ENCODE data around the gene NRM.

Gene NRM

DNA sequence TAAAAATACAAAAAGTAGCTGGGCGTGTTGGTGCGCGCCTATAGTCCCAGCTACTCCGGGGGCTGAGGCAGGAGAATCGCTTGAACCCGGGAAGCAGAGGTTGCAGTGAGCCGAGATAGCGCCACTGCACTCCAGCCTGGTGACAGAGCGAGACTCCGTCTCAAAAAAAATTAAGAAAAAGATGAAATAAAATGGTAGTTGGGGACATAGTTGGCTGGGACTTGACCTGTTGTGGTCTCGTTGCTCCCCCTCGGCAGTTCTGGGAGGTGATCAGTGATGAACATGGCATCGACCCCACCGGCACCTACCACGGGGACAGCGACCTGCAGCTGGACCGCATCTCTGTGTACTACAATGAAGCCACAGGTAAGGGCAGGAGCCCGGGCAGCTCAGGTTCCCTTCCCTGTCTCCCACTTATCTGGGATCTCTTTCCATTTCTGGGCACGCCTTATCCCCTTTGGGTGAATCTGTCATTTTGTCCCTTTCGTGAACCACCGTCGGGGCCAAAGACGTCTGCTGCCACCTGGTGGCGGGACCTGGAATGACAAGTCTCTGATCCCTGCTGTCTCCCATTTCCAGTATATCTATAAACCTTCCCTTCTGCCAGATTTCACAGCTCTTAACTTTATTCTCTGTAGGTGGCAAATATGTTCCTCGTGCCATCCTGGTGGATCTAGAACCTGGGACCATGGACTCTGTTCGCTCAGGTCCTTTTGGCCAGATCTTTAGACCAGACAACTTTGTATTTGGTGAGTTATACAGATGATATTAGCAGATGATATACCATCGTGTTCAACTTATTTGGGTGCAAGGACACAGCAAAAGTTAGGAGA, 31.7 kb upstream of the NRM start:
- peaks cover 15 to 49% of the 10 kb centered on the region in 2 experiments for H3K36me3 ChIP-seq (ENCODE audit: control insufficient read depth in 2 of 2, insufficient read depth in 1 of 2, low read length in 2 of 2)
- peaks cover 6% of the 10 kb centered on the region for H3K4me1 ChIP-seq (ENCODE audit: control insufficient read depth, insufficient read depth, low read length)
- TF ChIP-seq GLI2 (tag by site-specific recombination; IDR thresholded peaks at IDR 0.05; ENCODE audit: borderline replicate concordance, low read depth) (no peak), ZNF175 (tag by site-specific recombination; IDR thresholded peaks at IDR 0.05) (no peak), ZNF155 (tag by site-specific recombination; IDR thresholded peaks at IDR 0.05) (no peak), ZNF391 (tag by site-specific recombination; IDR thresholded peaks at IDR 0.05; ENCODE audit: borderline replicate concordance, low read depth) (peak; percentile 55), ZNF140 (tag by site-specific recombination; IDR thresholded peaks at IDR 0.05) (no peak), MZF1 (tag by site-specific recombination; IDR thresholded peaks at IDR 0.05; ENCODE audit: borderline replicate concordance) (peak; percentile 49; the same call in 1 of the 2 replicates), ZNF10 (tag by site-specific recombination; IDR thresholded peaks at IDR 0.05) (peak; percentile 14; the same call in 1 of the 2 replicates), YY2 (tag by site-specific recombination; IDR thresholded peaks at IDR 0.05) (no peak), ZBTB20 (tag by site-specific recombination; IDR thresholded peaks at IDR 0.05) (no peak), ZNF514 (tag by site-specific recombination; IDR thresholded peaks at IDR 0.05) (no peak), ZNF366 (tag by site-specific recombination; conservative IDR thresholded peaks at IDR 0.05) (peak; percentile 74), CTCF (tag by site-specific recombination; IDR thresholded peaks at IDR 0.05) (peak; percentile 84), ZNF830 (tag by site-specific recombination; IDR thresholded peaks at IDR 0.05; ENCODE audit: low read depth) (no peak), ZBTB17 (tag by site-specific recombination; IDR thresholded peaks at IDR 0.05) (peak; percentile 93), GLIS2 (tag by site-specific recombination; IDR thresholded peaks at IDR 0.05) (peak; percentile 69), ZSCAN23 (tag by site-specific recombination; IDR thresholded peaks at IDR 0.05) (no peak), OVOL3 (tag by site-specific recombination; IDR thresholded peaks at IDR 0.05) (no peak), ZNF530 (tag by site-specific recombination; IDR thresholded peaks at IDR 0.05; ENCODE audit: low read depth) (no peak), ZNF362 (tag by site-specific recombination; IDR thresholded peaks at IDR 0.05) (no peak), ZEB2 (tag by site-specific recombination; IDR thresholded peaks at IDR 0.05) (peak; percentile 78), ZNF248 (tag by site-specific recombination; IDR thresholded peaks at IDR 0.05) (no peak), ZNF585B (tag by site-specific recombination; IDR thresholded peaks at IDR 0.05) (no peak), KLF1 (tag by site-specific recombination; IDR thresholded peaks at IDR 0.05) (peak; percentile 36), PRDM1 (tag by site-specific recombination; IDR thresholded peaks at IDR 0.05) (peak; percentile 86), ZBTB8A (tag by site-specific recombination; IDR thresholded peaks at IDR 0.05) (0 out of 2 replicates have a peak, but pooled peaks have one; percentile 47), ZNF112 (tag by site-specific recombination; IDR thresholded peaks at IDR 0.05) (no peak), ZSCAN16 (tag by site-specific recombination; IDR thresholded peaks at IDR 0.05) (no peak), GLIS1 (tag by site-specific recombination; IDR thresholded peaks at IDR 0.05) (no peak)
- TF ChIP-seq, protein P1, sequence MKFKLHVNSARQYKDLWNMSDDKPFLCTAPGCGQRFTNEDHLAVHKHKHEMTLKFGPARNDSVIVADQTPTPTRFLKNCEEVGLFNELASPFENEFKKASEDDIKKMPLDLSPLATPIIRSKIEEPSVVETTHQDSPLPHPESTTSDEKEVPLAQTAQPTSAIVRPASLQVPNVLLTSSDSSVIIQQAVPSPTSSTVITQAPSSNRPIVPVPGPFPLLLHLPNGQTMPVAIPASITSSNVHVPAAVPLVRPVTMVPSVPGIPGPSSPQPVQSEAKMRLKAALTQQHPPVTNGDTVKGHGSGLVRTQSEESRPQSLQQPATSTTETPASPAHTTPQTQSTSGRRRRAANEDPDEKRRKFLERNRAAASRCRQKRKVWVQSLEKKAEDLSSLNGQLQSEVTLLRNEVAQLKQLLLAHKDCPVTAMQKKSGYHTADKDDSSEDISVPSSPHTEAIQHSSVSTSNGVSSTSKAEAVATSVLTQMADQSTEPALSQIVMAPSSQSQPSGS (tag by site-specific recombination; IDR thresholded peaks at IDR 0.05; ENCODE audit: low read depth), result no peak
- TF ChIP-seq, protein P2, sequence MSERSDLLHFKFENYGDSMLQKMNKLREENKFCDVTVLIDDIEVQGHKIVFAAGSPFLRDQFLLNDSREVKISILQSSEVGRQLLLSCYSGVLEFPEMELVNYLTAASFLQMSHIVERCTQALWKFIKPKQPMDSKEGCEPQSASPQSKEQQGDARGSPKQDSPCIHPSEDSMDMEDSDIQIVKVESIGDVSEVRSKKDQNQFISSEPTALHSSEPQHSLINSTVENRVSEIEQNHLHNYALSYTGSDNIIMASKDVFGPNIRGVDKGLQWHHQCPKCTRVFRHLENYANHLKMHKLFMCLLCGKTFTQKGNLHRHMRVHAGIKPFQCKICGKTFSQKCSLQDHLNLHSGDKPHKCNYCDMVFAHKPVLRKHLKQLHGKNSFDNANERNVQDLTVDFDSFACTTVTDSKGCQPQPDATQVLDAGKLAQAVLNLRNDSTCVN (tag by site-specific recombination; optimal IDR thresholded peaks at IDR 0.05), result no peak
- TF ChIP-seq, protein P3, sequence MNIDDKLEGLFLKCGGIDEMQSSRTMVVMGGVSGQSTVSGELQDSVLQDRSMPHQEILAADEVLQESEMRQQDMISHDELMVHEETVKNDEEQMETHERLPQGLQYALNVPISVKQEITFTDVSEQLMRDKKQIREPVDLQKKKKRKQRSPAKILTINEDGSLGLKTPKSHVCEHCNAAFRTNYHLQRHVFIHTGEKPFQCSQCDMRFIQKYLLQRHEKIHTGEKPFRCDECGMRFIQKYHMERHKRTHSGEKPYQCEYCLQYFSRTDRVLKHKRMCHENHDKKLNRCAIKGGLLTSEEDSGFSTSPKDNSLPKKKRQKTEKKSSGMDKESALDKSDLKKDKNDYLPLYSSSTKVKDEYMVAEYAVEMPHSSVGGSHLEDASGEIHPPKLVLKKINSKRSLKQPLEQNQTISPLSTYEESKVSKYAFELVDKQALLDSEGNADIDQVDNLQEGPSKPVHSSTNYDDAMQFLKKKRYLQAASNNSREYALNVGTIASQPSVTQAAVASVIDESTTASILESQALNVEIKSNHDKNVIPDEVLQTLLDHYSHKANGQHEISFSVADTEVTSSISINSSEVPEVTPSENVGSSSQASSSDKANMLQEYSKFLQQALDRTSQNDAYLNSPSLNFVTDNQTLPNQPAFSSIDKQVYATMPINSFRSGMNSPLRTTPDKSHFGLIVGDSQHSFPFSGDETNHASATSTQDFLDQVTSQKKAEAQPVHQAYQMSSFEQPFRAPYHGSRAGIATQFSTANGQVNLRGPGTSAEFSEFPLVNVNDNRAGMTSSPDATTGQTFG (tag by site-specific recombination; IDR thresholded peaks at IDR 0.05; ENCODE audit: borderline replicate concordance), result no peak

More for the DNA sequence above, 31.7 kb upstream of the NRM start:
- POLR2A ChIA-PET, result interaction anchor here (0.6 to 10.1 kb wide), 18 partner anchors 8 to 125 kb away, joined by 3 to 235 read pairs (median 7); partner anchors contain the start of genes DHX16, FLOT1 and NRM
- H3K4me3 ChIP-seq (ENCODE audit: low read depth, low read length), result peak overlapping the region; percentile 87
- peak overlapping the region; percentile 93 for H3K27ac ChIP-seq (ENCODE audit: extremely low read depth, low read depth, low read length)
- no peaks in the 10 kb centered on the region for H3K9me3 ChIP-seq (ENCODE audit: control insufficient read depth, insufficient read depth, low read depth, low read length)
- CTCF ChIA-PET, result interaction anchor here (0.5 to 18.7 kb wide), 59 partner anchors 9 to 365 kb away, joined by 3 to 692 read pairs (median 4); partner anchors contain the start of genes DHX16, MRPS18B, NRM and PPP1R10
